T-cell (primary cell): Measurements from ENCODE around the gene PIGS. TPM values are rescaled to one million over a fixed set of nuclear protein-coding genes. Genes with fewer than 3 reads are reported as not detected.
A peak's percentile ranks its signal among the peaks of the same experiment; 100 is the strongest.

ENCODE experiments used
- ATAC-seq, 4 experiments: fragments of 200-7000 bp in 3 of 4; fragments of 150-1000 bp in 1 of 4; cut with Tn5 transposase; replicated peaks in 1 of 4; 1 replicate in 3 of 4; 2 replicates in 1 of 4; pipeline ENCODE4 v1.10.0; 2021; ENCODE audit warnings: moderate library complexity in 3 of 4, mild to moderate bottlenecking in 2 of 4, moderate number of reproducible peaks in 1 of 4
- CTCF ChIA-PET, 2 donors: fragments of 300-600 bp; sonication (Branson Sonifier 250); formaldehyde crosslinking; loops; one replicate each; lab custom pipeline; 2022; ENCODE audit warnings: antibody characterized with exemption in 2 of 2; lab: Charles Lee
- POLR2A ChIA-PET, 2 donors: fragments of 300-600 bp; sonication (Branson Sonifier 250); formaldehyde crosslinking; loops; one replicate each; lab custom pipeline; 2022; ENCODE audit warnings: antibody characterized with exemption in 2 of 2; lab: Charles Lee
- DNase-seq, 35 experiments: peaks; one replicate each; pipeline versions ENCODE4 v3.0.0 to v3.0.0-alpha.2; 2013 to 2023
- H3K27ac ChIP-seq: one replicate; pipeline ENCODE4 v1.5.1; 2013; ENCODE audit warnings: low read length
- H3K27me3 ChIP-seq, 2 experiments: replicated peaks in 1 of 2; 1 replicate in 1 of 2; 2 replicates in 1 of 2; pipeline versions ENCODE4 v1.6.1 to v1.7.0; 2013; ENCODE audit warnings: low read length in 1 of 2, mixed read lengths in 1 of 2; ENCODE audit not compliant: control insufficient read depth in 2 of 2, insufficient read depth in 2 of 2; ENCODE audit errors: extremely low read depth in 1 of 2
- H3K36me3 ChIP-seq, 2 donors: 1 replicate in 1 of 2; 2 replicates in 1 of 2; pipeline versions ENCODE4 v1.6.1 to v1.7.0; 2013; ENCODE audit warnings: low read length in 1 of 2; ENCODE audit not compliant: control insufficient read depth in 2 of 2, insufficient read depth in 1 of 2; ENCODE audit errors: extremely low read depth in 1 of 2
- H3K4me1 ChIP-seq, 2 experiments: 1 replicate in 1 of 2; 2 replicates in 1 of 2; pipeline versions ENCODE4 v1.6.1 to v1.7.0; 2013; ENCODE audit warnings: low read length in 2 of 2, mixed read lengths in 1 of 2; ENCODE audit not compliant: insufficient read depth in 2 of 2, control insufficient read depth in 1 of 2; ENCODE audit errors: extremely low read depth in 1 of 2
- H3K4me3 ChIP-seq, 2 donors: 1 replicate in 1 of 2; 2 replicates in 1 of 2; pipeline versions ENCODE4 v1.5.1 to v1.7.0; 2013; ENCODE audit warnings: mild to moderate bottlenecking in 2 of 2, low read length in 1 of 2, moderate library complexity in 1 of 2; ENCODE audit not compliant: control insufficient read depth in 1 of 2; ENCODE audit errors: extremely low read depth in 1 of 2
- H3K9me3 ChIP-seq: 2 replicates; pipeline ENCODE4 v1.7.0; 2013
- H3K27ac Mint-ChIP-seq, 2 donors: one replicate each; pipeline ENCODE4 v1.8.0; 2020 to 2021; ENCODE audit warnings: mild to moderate bottlenecking in 2 of 2, mixed read lengths in 2 of 2
- H3K27me3 Mint-ChIP-seq, 2 donors: one replicate each; pipeline ENCODE4 v1.8.0; 2021 to 2022; ENCODE audit warnings: mixed read lengths in 2 of 2
- H3K36me3 Mint-ChIP-seq: one replicate; pipeline ENCODE4 v1.8.0; 2021; ENCODE audit warnings: mixed read lengths
- H3K4me1 Mint-ChIP-seq, 3 donors: one replicate each; pipeline ENCODE4 v1.8.0; 2020 to 2022; ENCODE audit warnings: mixed read lengths in 3 of 3, mild to moderate bottlenecking in 1 of 3
- H3K4me3 Mint-ChIP-seq, 3 donors: one replicate each; pipeline ENCODE4 v1.8.0; 2020 to 2022; ENCODE audit warnings: mild to moderate bottlenecking in 3 of 3, mixed read lengths in 3 of 3, moderate library complexity in 3 of 3
- H3K9me3 Mint-ChIP-seq, 3 donors: one replicate each; pipeline ENCODE4 v1.8.0; 2020 to 2022; ENCODE audit warnings: mixed read lengths in 3 of 3
- WGBS: methylation state at CpG from one replicate; pipeline ENCODE4 v1.1.5; 2013; ENCODE audit warnings: missing lambda C conversion rate; ENCODE audit not compliant: insufficient coverage; 5-methylcytosine and 5-hydroxymethylcytosine counted together
- total RNA-seq, 35 experiments: library from RNA in 6 of 35; stranded (reverse) in 6 of 35; fragments of 120-200 nt in 1 of 35; gene quantifications; one replicate each; pipeline versions ENCODE4 v1.2.1 to v1.2.4 and lab custom pipeline; 2013 to 2026

Gene PIGS
- total RNA-seq, 5 donors from 2014 or later (not counting 1 experiment from before 2014, with no cell fraction given), result 54.9 to 63.0 (median 60.9) TPM

DNA sequence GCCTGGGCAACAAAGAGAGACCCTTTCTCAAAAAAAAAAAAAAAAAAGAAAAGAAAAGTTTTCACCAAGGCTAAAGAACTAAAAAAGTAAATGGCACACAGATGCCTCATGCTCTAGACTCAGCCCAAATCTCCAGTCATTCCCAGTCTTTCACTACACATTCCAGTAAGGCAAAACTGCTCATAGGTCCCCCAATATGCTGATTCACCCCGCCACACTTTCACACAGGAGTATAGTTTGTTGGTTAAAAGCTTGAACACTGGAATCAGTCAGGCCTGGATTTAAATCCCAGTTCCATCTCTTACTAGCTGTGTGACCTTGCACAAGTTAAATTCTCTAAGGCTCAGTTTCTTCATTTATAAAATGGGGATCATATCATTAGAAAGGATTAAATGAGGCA, 1.9 kb downstream of the PIGS start:
- H3K4me3 Mint-ChIP-seq, result peak overlapping the region; percentile 93 to 97 (median 97)
- Histone ChIP-seq H3K4me1 (peaks cover 16 to 38% of the 10 kb centered on the region in 2 experiments), H3K36me3 (peaks cover 5 to 16% of the 10 kb centered on the region in 2 donors), H3K27me3 (no peaks in the 10 kb centered on the region), H3K27ac (no peak overlapping the region), H3K4me3 (no peak overlapping the region), H3K9me3 (no peaks in the 10 kb centered on the region)
- DNase-seq, result no peak
- peaks cover 22% of the 10 kb centered on the region for H3K36me3 Mint-ChIP-seq
- no peaks in the 10 kb centered on the region for H3K9me3 Mint-ChIP-seq
- no CpG with 5 or more reads among the region's 1 CpG for WGBS
- peaks cover 61 to 66% (median 64%) of the 10 kb centered on the region in 3 donors for H3K4me1 Mint-ChIP-seq
- ATAC-seq, result no peak
- POLR2A ChIA-PET, result interaction anchor here in 1 of 2 donors (0.7 kb wide), 1 partner anchor 63 kb away, joined by 5 read pairs; no protein-coding TSS in a partner anchor
- H3K27me3 Mint-ChIP-seq, result no peaks in the 10 kb centered on the region
- CTCF ChIA-PET, result interaction anchor here (0.5 to 0.7 kb wide), 3 partner anchors 31 to 389 kb away, joined by 3 to 4 read pairs (median 4); no protein-coding TSS in a partner anchor
- H3K27ac Mint-ChIP-seq, result peak overlapping the region; percentile 44 to 59

- DNase-seq, result no peak
- POLR2A ChIA-PET, result no interaction called here
- CTCF ChIA-PET, result interaction anchor here in 1 of 2 donors (1.2 kb wide), 1 partner anchor 17 kb away, joined by 3 read pairs; no protein-coding TSS in a partner anchor
- H3K36me3 Mint-ChIP-seq, result peaks cover 26% of the 10 kb centered on the region
- Histone ChIP-seq H3K27ac (no peak overlapping the region), H3K36me3 (peaks cover 8 to 21% of the 10 kb centered on the region in 2 donors), H3K4me3 (no peak overlapping the region), H3K9me3 (no peaks in the 10 kb centered on the region), H3K27me3 (no peaks in the 10 kb centered on the region), H3K4me1 (peaks cover 16 to 33% of the 10 kb centered on the region in 2 experiments)
- peak overlapping the region; percentile 21 to 71 for H3K27ac Mint-ChIP-seq
- H3K4me1 Mint-ChIP-seq, result peaks cover 52 to 56% (median 53%) of the 10 kb centered on the region in 3 donors
- H3K9me3 Mint-ChIP-seq, result no peaks in the 10 kb centered on the region
- H3K27me3 Mint-ChIP-seq, result no peaks in the 10 kb centered on the region
- WGBS, result 78% methylated on average over 3 of the region's 3 CpGs
- ATAC-seq, result no peak
- H3K4me3 Mint-ChIP-seq, result no peak overlapping the region
Observed at GRCh38 chr17:28567604-28568003, 3.7 kb downstream of the PIGS start.

GRCh38 chr17:28563475-28563874, 7.8 kb downstream of the PIGS start:
- no peak overlapping the region for H3K4me3 Mint-ChIP-seq
- Histone ChIP-seq H3K9me3 (no peaks in the 10 kb centered on the region), H3K27ac (no peak overlapping the region), H3K27me3 (no peaks in the 10 kb centered on the region), H3K36me3 (peaks cover 14 to 46% of the 10 kb centered on the region in 2 donors), H3K4me3 (no peak overlapping the region), H3K4me1 (peaks cover 0 to 3% of the 10 kb centered on the region in 2 experiments)
- 100% methylated on average over 1 of the region's 3 CpGs for WGBS
- no peaks in the 10 kb centered on the region for H3K9me3 Mint-ChIP-seq
- H3K36me3 Mint-ChIP-seq, result peaks cover 36% of the 10 kb centered on the region
- CTCF ChIA-PET, result no interaction called here
- no peak for DNase-seq
- H3K4me1 Mint-ChIP-seq, result peaks cover 22 to 24% (median 23%) of the 10 kb centered on the region in 3 donors
- H3K27me3 Mint-ChIP-seq, result no peaks in the 10 kb centered on the region
- POLR2A ChIA-PET, result no interaction called here
- ATAC-seq, result no peak
- H3K27ac Mint-ChIP-seq, result no peak overlapping the region

GRCh38 chr17:28555022-28555421, 16.3 kb downstream of the PIGS start:
- peaks cover 14 to 27% of the 10 kb centered on the region in 2 experiments for H3K4me1 ChIP-seq

DNA sequence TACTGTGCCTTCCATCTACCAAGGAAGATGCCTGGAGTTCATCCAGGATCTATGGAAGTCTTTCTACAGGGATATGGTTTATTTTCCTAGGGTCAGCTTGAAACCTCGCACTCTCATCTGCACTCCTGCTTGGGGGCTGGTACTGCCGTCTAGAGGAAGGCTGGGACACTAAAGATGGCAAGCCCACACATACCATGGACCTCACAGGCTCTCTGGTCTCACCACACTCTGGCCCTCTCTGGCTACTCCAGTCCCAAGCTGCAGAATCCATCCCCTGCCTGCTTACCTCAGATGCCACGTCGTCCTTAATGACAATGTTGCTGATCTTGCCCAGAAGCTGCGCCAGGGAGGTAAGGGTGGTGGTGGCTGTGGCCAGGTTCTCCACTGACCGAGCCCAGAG, 16.8 kb downstream of the PIGS start:
- Histone ChIP-seq H3K27me3 (no peaks in the 10 kb centered on the region), H3K4me1 (peaks cover 17 to 32% of the 10 kb centered on the region in 2 experiments), H3K27ac (no peak overlapping the region), H3K36me3 (peaks cover 4 to 58% of the 10 kb centered on the region in 2 donors), H3K9me3 (no peaks in the 10 kb centered on the region), H3K4me3 (no peak overlapping the region)
- peaks cover 44% of the 10 kb centered on the region for H3K36me3 Mint-ChIP-seq
- ChIA-PET CTCF (no interaction called here), POLR2A (no interaction called here)
- no peaks in the 10 kb centered on the region for H3K27me3 Mint-ChIP-seq
- DNase-seq (peak in 1 of 35 experiments; percentile 18), ATAC-seq (no peak)
- peaks cover 28 to 42% (median 32%) of the 10 kb centered on the region in 3 donors for H3K4me1 Mint-ChIP-seq
- WGBS, result 89% methylated on average over 2 of the region's 6 CpGs
- no peak overlapping the region for H3K4me3 Mint-ChIP-seq
- H3K9me3 Mint-ChIP-seq, result no peaks in the 10 kb centered on the region
- H3K27ac Mint-ChIP-seq, result peak overlapping the region in 1 of 2 donors; percentile 71

More at GRCh38 chr17:28555022-28555421, 16.3 kb downstream of the PIGS start:
- POLR2A ChIA-PET, result no interaction called here
- no peak overlapping the region for H3K4me3 ChIP-seq
- DNase-seq (no peak), ATAC-seq (no peak)
- no peaks in the 10 kb centered on the region for H3K27me3 ChIP-seq
- H3K36me3 ChIP-seq, result peaks cover 4 to 63% of the 10 kb centered on the region in 2 donors
- no peaks in the 10 kb centered on the region for H3K9me3 Mint-ChIP-seq
- H3K4me1 Mint-ChIP-seq, result peaks cover 24 to 37% (median 27%) of the 10 kb centered on the region in 3 donors
- no peak overlapping the region for H3K27ac ChIP-seq
- 100% methylated on average over 1 of the region's 3 CpGs for WGBS
- no peak overlapping the region for H3K27ac Mint-ChIP-seq
- no peaks in the 10 kb centered on the region for H3K9me3 ChIP-seq
- H3K4me3 Mint-ChIP-seq, result no peak overlapping the region
- peaks cover 49% of the 10 kb centered on the region for H3K36me3 Mint-ChIP-seq
- CTCF ChIA-PET, result no interaction called here
- no peaks in the 10 kb centered on the region for H3K27me3 Mint-ChIP-seq

DNA sequence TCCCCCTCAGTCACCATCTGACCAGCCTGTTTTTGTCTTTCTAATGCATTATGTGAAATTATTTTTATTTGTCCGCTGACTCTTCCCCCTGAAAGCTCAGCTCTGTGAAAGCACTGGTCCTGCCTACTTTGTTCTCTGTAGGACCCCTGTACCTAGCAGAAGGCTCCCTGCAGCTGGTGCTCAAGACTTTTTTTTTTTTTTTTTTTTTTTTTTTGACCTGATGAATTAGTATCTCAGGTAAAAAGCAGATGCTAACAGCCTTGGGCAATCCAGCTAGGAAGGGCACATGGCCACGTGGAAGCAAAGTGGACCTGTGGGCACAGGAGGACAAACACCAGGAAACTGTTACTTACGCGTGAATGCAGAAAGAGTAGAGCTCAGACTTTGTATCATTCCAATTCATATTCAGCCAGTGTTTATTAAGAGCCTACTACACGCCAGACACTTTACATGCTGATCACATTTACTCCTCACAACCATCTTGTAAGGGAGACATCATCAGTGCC, 18.3 kb downstream of the PIGS start:
- peaks cover 37% of the 10 kb centered on the region for H3K36me3 Mint-ChIP-seq
- Histone ChIP-seq H3K4me1 (peaks cover 31 to 47% of the 10 kb centered on the region in 2 experiments), H3K9me3 (no peaks in the 10 kb centered on the region), H3K27ac (peak overlapping the region; percentile 13), H3K4me3 (peak overlapping the region; percentile 25), H3K36me3 (peaks cover 4 to 48% of the 10 kb centered on the region in 2 donors), H3K27me3 (no peaks in the 10 kb centered on the region)
- peaks cover 43 to 57% (median 47%) of the 10 kb centered on the region in 3 donors for H3K4me1 Mint-ChIP-seq
- peak overlapping the region; percentile 88 to 97 (median 90) for H3K4me3 Mint-ChIP-seq
- DNase-seq (no peak), ATAC-seq (no peak)
- H3K27ac Mint-ChIP-seq, result peak overlapping the region; percentile 84 to 86
- no peaks in the 10 kb centered on the region for H3K9me3 Mint-ChIP-seq
- ChIA-PET POLR2A (interaction anchor here (0.6 to 0.8 kb wide), 3 partner anchors 13 to 1018 kb away, joined by 3 to 14 read pairs (median 4); no protein-coding TSS in a partner anchor), CTCF (interaction anchor here in 1 of 2 donors (0.6 to 0.7 kb wide), 2 partner anchors 142 to 490 kb away, joined by 3 to 13 read pairs; no protein-coding TSS in a partner anchor)
- no peaks in the 10 kb centered on the region for H3K27me3 Mint-ChIP-seq
- 98% methylated on average over 5 of the region's 5 CpGs for WGBS
